GM19025 (cell line): Measurements from ENCODE around the gene FOXD4L5.
"Not testable (repeated sequence)": the region's sequence is repeated elsewhere in the genome, so short reads cannot be mapped to it uniquely, and the experiment has no call there.

Source experiments
- ATAC-seq: cut with Tn5 transposase; IDR thresholded peaks from one replicate; pipeline ENCODE4 v1.9.1; 2021; ENCODE audit warnings: mild to moderate bottlenecking, low read depth, moderate library complexity; ENCODE audit not compliant: unreplicated experiment

FOXD4L5 gene

GRCh38 chr9:65285109-65285508 lies at the start of gene FOXD4L5:
Gene FOXD4L5, minus strand, starts transcription at chr9:65285209. Its CDS starts 832 bp downstream, at chr9:65284377.
- not testable (repeated sequence) for ATAC-seq

- ATAC-seq: not testable (repeated sequence)
Measured at GRCh38 chr9:65283943-65284342, 1.1 kb downstream of the FOXD4L5 start.

GRCh38 chr9:65282976-65283375 lies 2.0 kb downstream of the FOXD4L5 start:
- ATAC-seq: not testable (repeated sequence)
